Activated gamma-delta T cell treated with anti-CD3 and anti-CD28 coated beads, Interleukin-2, amount 50 U/mL, for 16 hours (primary cell): ENCODE results near the gene MGA.

Experiments
- DNase-seq: peaks from one replicate; pipeline ENCODE4 v3.0.0-alpha.2; 2020; ENCODE audit warnings: low read depth

The MGA gene

GRCh38 chr15:41806291-41807181 lies 146.3 kb downstream of the MGA start:
- DNase-seq, result no peak

- DNase-seq, result no peak
These were observed 148.9 kb downstream of the MGA start for GRCh38 chr15:41809121-41809520.

GRCh38 chr15:41809526-41810220 lies 149.5 kb downstream of the MGA start:
- no peak for DNase-seq

- DNase-seq, result no peak
These were observed 150.6 kb downstream of the MGA start for GRCh38 chr15:41810651-41811431.

- DNase-seq, result peak; percentile 58
These were observed 151.4 kb downstream of the MGA start for GRCh38 chr15:41811432-41812195.

- DNase-seq, result no peak
These were observed 152.7 kb downstream of the MGA start for GRCh38 chr15:41812820-41813375.

GRCh38 chr15:41813426-41813825 lies 153.2 kb downstream of the MGA start:
- no peak for DNase-seq

GRCh38 chr15:41814534-41814933 lies 154.3 kb downstream of the MGA start:
- DNase-seq, result no peak

- DNase-seq, result no peak
These were observed 156.6 kb downstream of the MGA start for GRCh38 chr15:41816788-41817187.

- no peak for DNase-seq
These were observed 157.1 kb downstream of the MGA start for GRCh38 chr15:41817327-41817726.

GRCh38 chr15:41817781-41818180 lies 157.6 kb downstream of the MGA start:
- DNase-seq, result no peak

GRCh38 chr15:41819455-41820050 lies 159.3 kb downstream of the MGA start:
- DNase-seq, result no peak

- no peak for DNase-seq
These were observed 160.7 kb downstream of the MGA start for GRCh38 chr15:41820791-41821423.

- no peak for DNase-seq
These were observed 161.6 kb downstream of the MGA start for GRCh38 chr15:41821831-41822230.

GRCh38 chr15:41822471-41822870 lies 162.3 kb downstream of the MGA start:
- DNase-seq, result no peak
